ENCODE results near the gene SMNDC1.
"Not testable (repeated sequence)": the region's sequence is repeated elsewhere in the genome, so short reads cannot be mapped to it uniquely, and the experiment has no call there.

SMNDC1 gene

DNA sequence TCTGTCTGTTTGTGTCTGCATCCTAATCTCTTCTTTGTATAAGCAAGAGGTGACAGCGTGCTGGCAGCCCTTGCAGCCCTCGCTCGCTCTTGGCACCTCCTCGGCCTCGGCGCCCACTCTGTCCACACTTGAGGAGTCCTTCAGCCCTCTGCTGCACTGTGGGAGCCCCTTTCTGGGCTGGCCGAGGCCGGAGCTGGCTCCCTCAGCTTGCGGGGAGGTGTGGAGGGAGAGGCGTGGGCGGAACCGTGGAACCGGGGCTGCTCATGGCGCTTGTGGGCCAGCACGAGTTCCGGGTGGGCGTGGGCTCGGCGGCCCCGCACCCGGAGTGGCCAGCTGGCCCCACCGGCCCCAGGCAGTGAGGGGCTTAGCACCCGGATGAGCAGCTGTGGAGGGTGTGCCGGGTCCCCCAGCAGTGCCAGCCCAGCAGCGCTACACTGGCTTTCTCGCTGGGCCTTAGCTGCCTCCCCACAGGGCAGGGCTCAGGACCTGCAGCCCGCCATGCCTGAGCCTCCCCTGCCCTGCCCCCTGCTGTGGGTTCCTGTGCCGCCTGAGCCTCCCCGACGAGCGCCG, 26.6 kb upstream of the SMNDC1 start:
- H3K9ac ChIP-seq (ENCODE audit: low read length in 5 of 5); H3K4me3 ChIP-seq (ENCODE audit: low read depth in 1 of 5, low read length in 5 of 5); H3K4me1 ChIP-seq (ENCODE audit: control insufficient read depth in 5 of 5, insufficient read depth in 5 of 5, low read length in 5 of 5); H3K27me3 ChIP-seq (ENCODE audit: control insufficient read depth in 5 of 5, insufficient read depth in 4 of 5, low read length in 5 of 5); H3K36me3 ChIP-seq (ENCODE audit: control insufficient read depth in 5 of 5, insufficient read depth in 5 of 5, low read length in 5 of 5); H3K27ac ChIP-seq (ENCODE audit: low read depth, low read length): not testable (repeated sequence)
- peaks cover 0 to 23% (median 17%) of the 10 kb centered on the region in 5 donors for H3K9me3 ChIP-seq (ENCODE audit: control insufficient read depth in 5 of 5, low read length in 5 of 5)

DNA sequence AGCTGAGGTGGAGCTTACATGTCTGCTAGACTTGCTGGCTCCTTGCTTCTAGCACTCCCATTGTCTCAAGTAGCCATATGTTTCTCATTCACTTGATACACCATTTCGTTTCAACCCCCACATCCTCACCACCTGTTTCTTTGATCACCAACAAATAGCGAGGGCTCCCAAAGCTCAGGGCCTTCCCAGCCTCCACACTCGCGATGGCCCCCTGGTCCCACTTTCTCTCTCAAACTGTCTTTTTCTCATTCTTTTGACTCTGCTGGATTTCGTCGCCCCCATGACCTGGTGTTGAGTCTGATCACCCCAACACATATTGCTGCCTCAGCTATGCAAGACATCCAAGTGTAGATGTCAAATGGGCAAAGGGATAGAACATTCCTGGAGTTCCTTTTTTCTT, 26.0 kb upstream of the SMNDC1 start:
- peaks cover 0 to 28% (median 19%) of the 10 kb centered on the region in 5 donors for H3K9me3 ChIP-seq (ENCODE audit: control insufficient read depth in 5 of 5, low read length in 5 of 5)
- H3K36me3 ChIP-seq (ENCODE audit: control insufficient read depth in 5 of 5, insufficient read depth in 5 of 5, low read length in 5 of 5): no peaks in the 10 kb centered on the region
- H3K27ac ChIP-seq (ENCODE audit: low read depth, low read length): no peak overlapping the region
- no peak overlapping the region for H3K9ac ChIP-seq (ENCODE audit: low read length in 5 of 5)
- peaks cover 0 to 2% (median 1%) of the 10 kb centered on the region in 5 donors for H3K4me1 ChIP-seq (ENCODE audit: control insufficient read depth in 5 of 5, insufficient read depth in 5 of 5, low read length in 5 of 5)
- H3K27me3 ChIP-seq (ENCODE audit: control insufficient read depth in 5 of 5, insufficient read depth in 4 of 5, low read length in 5 of 5): no peaks in the 10 kb centered on the region
- no peak overlapping the region for H3K4me3 ChIP-seq (ENCODE audit: low read depth in 1 of 5, low read length in 5 of 5)

DNA sequence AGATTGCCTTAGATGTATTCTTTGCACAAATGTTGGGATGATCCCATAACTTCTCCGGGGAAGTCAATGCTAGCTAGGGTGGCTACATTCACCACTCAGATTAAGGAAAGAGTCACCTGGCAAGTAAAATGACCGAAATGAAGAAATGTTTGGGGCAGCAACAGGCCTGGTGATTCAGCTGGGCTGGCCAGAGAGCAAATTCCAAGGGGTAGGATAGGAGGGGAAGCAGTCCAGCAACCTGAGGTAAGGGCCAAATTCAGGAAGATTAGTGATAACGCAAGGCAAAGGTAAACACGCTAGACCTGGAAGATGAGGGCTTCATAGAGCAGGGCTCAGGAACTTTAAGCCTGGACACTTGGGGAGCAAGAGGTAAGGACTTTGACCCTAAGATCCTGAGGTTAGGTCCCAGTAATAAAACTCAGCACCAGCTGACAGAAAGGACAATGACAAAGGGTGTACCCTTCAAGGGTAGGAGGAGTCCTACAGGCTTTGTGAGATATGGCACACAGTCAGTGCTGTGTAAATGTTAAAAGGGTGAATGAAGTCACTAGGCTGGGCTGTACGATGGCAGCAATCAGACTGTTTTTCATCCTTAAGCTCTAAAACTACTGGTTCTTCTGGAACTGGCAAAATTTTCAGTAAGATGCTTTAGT, 22.7 kb upstream of the SMNDC1 start:
- peaks cover 0 to 28% (median 20%) of the 10 kb centered on the region in 5 donors for H3K9me3 ChIP-seq (ENCODE audit: control insufficient read depth in 5 of 5, low read length in 5 of 5)
- H3K27me3 ChIP-seq (ENCODE audit: control insufficient read depth in 5 of 5, insufficient read depth in 4 of 5, low read length in 5 of 5): no peaks in the 10 kb centered on the region
- H3K9ac ChIP-seq (ENCODE audit: low read length in 5 of 5): no peak overlapping the region
- H3K4me1 ChIP-seq (ENCODE audit: control insufficient read depth in 5 of 5, insufficient read depth in 5 of 5, low read length in 5 of 5): no peaks in the 10 kb centered on the region
- no peak overlapping the region for H3K27ac ChIP-seq (ENCODE audit: low read depth, low read length)
- no peaks in the 10 kb centered on the region for H3K36me3 ChIP-seq (ENCODE audit: control insufficient read depth in 5 of 5, insufficient read depth in 5 of 5, low read length in 5 of 5)
- no peak overlapping the region for H3K4me3 ChIP-seq (ENCODE audit: low read depth in 1 of 5, low read length in 5 of 5)

DNA sequence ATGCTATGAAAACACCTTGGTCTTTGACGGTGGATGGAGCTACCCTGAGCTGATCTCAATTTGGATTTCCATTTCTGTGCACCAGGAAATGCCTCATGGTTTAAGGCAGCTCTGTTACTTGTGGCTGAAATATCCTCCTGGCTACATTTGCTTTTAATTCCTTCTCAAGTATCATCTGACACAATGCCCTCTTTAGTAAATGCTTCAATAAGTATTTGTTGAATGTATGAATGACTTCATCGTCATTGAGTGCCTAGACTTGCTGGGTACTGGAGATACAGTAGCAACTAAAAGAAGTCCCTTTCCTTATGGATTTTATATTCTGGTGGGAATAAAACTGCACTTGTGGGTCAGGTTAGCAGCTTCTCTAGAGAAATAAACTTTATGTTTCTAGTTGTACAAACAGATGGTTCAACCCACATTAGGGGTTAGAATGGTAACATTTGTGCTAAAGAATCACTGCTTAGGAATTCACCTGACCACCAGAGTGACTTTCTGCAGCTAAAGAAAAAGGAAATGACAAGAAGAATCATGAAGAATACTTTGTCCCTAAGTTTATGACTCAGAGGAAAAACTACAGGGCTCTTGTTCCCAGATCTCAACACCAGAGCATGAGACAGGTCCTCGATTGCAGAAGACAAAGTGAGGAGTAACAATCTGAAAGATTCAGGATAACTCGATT, 21.8 kb upstream of the SMNDC1 start:
- no peak overlapping the region for H3K27ac ChIP-seq (ENCODE audit: low read depth, low read length)
- H3K4me1 ChIP-seq (ENCODE audit: control insufficient read depth in 5 of 5, insufficient read depth in 5 of 5, low read length in 5 of 5): no peaks in the 10 kb centered on the region
- no peak overlapping the region for H3K4me3 ChIP-seq (ENCODE audit: low read depth in 1 of 5, low read length in 5 of 5)
- peaks cover 0 to 28% (median 22%) of the 10 kb centered on the region in 5 donors for H3K9me3 ChIP-seq (ENCODE audit: control insufficient read depth in 5 of 5, low read length in 5 of 5)
- no peak overlapping the region for H3K9ac ChIP-seq (ENCODE audit: low read length in 5 of 5)
- no peaks in the 10 kb centered on the region for H3K27me3 ChIP-seq (ENCODE audit: control insufficient read depth in 5 of 5, insufficient read depth in 4 of 5, low read length in 5 of 5)
- H3K36me3 ChIP-seq (ENCODE audit: control insufficient read depth in 5 of 5, insufficient read depth in 5 of 5, low read length in 5 of 5): no peaks in the 10 kb centered on the region

DNA sequence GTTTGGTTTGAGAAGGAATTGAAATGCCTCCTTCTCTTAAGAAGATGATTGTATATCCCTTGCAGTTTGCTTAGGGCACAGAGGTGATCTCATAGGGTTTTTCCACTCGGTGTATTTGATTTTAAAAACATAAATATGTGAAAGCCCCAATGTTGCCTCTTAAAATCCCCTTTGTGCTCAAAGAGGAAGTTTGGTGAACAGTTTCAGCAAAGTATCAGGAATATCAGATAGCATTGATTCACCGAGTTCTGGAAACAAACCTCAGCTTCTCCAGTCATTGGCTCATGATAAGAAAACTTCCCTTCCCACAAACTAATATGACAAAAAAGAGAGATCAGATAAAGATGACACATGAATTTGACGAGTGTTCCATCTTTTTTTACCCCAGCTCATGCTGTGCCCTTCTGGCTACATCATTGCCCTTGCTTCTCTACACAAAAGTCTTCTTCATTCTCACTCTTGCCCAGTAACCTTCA, 20.1 kb upstream of the SMNDC1 start:
- no peak overlapping the region for H3K4me3 ChIP-seq (ENCODE audit: low read depth in 1 of 5, low read length in 5 of 5)
- H3K9me3 ChIP-seq (ENCODE audit: control insufficient read depth in 5 of 5, low read length in 5 of 5): peaks cover 0 to 18% (median 11%) of the 10 kb centered on the region in 5 donors
- H3K36me3 ChIP-seq (ENCODE audit: control insufficient read depth in 5 of 5, insufficient read depth in 5 of 5, low read length in 5 of 5): no peaks in the 10 kb centered on the region
- H3K4me1 ChIP-seq (ENCODE audit: control insufficient read depth in 5 of 5, insufficient read depth in 5 of 5, low read length in 5 of 5): no peaks in the 10 kb centered on the region
- H3K27me3 ChIP-seq (ENCODE audit: control insufficient read depth in 5 of 5, insufficient read depth in 4 of 5, low read length in 5 of 5): no peaks in the 10 kb centered on the region
- H3K9ac ChIP-seq (ENCODE audit: low read length in 5 of 5): no peak overlapping the region
- H3K27ac ChIP-seq (ENCODE audit: low read depth, low read length): no peak overlapping the region

DNA sequence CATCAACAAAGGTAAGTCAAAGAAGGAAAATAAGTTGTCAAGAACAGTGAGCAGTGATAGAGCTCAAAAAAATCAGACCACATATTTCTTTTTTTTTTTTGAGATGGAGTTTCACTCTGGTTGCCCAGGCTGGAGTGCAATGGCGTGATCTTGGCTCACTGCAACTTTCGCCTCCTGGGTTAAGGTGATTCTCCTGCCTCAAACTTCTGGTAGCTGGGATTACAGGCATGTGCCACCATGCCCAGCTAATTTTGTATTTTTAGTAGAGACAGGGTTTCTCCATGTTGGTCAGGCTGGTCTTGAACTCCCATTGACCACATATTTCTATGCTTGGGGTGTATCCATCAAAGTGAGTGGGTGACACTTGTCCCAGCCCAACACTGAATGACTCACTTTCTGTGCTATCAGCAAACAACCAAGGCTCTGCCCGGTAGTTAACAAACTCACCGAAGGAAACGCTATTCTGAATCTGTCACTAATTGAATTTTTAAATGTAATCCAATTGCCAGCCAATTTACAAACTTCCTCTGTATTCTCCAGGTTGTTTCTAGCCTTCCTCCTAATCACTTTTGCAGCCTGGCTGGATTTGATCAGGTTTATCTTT, 19.6 kb upstream of the SMNDC1 start:
- Histone ChIP-seq H3K36me3 (ENCODE audit: control insufficient read depth in 5 of 5, insufficient read depth in 5 of 5, low read length in 5 of 5) (no peaks in the 10 kb centered on the region), H3K9ac (ENCODE audit: low read length in 5 of 5) (no peak overlapping the region), H3K9me3 (ENCODE audit: control insufficient read depth in 5 of 5, low read length in 5 of 5) (peaks cover 0 to 18% (median 8%) of the 10 kb centered on the region in 5 donors), H3K27ac (ENCODE audit: low read depth, low read length) (no peak overlapping the region), H3K4me3 (ENCODE audit: low read depth in 1 of 5, low read length in 5 of 5) (no peak overlapping the region), H3K4me1 (ENCODE audit: control insufficient read depth in 5 of 5, insufficient read depth in 5 of 5, low read length in 5 of 5) (no peaks in the 10 kb centered on the region), H3K27me3 (ENCODE audit: control insufficient read depth in 5 of 5, insufficient read depth in 4 of 5, low read length in 5 of 5) (no peaks in the 10 kb centered on the region)

DNA sequence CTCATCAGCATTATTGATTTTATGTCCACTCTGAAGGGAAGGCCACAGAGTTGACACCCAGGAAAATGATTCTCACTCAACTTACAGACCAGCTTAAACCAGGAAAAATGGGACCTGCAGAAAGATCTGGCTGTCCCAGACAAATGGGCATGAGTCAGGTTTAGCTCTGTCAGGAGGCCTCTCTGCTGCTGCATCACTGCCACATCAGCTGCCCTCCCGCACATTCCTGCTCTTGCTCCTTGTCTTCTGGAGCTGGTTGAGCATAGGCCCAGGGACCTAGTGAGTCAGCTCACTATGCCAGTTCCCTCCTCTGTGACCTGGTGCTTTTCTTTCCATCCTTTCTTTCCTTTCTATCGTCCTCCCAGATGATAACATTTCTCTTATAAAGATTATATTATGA, 18.8 kb upstream of the SMNDC1 start:
- Histone ChIP-seq H3K27ac (ENCODE audit: low read depth, low read length) (no peak overlapping the region), H3K9ac (ENCODE audit: low read length in 5 of 5) (no peak overlapping the region), H3K36me3 (ENCODE audit: control insufficient read depth in 5 of 5, insufficient read depth in 5 of 5, low read length in 5 of 5) (no peaks in the 10 kb centered on the region), H3K27me3 (ENCODE audit: control insufficient read depth in 5 of 5, insufficient read depth in 4 of 5, low read length in 5 of 5) (no peaks in the 10 kb centered on the region), H3K4me1 (ENCODE audit: control insufficient read depth in 5 of 5, insufficient read depth in 5 of 5, low read length in 5 of 5) (no peaks in the 10 kb centered on the region), H3K4me3 (ENCODE audit: low read depth in 1 of 5, low read length in 5 of 5) (no peak overlapping the region), H3K9me3 (ENCODE audit: control insufficient read depth in 5 of 5, low read length in 5 of 5) (peaks cover 0 to 18% (median 8%) of the 10 kb centered on the region in 5 donors)

DNA sequence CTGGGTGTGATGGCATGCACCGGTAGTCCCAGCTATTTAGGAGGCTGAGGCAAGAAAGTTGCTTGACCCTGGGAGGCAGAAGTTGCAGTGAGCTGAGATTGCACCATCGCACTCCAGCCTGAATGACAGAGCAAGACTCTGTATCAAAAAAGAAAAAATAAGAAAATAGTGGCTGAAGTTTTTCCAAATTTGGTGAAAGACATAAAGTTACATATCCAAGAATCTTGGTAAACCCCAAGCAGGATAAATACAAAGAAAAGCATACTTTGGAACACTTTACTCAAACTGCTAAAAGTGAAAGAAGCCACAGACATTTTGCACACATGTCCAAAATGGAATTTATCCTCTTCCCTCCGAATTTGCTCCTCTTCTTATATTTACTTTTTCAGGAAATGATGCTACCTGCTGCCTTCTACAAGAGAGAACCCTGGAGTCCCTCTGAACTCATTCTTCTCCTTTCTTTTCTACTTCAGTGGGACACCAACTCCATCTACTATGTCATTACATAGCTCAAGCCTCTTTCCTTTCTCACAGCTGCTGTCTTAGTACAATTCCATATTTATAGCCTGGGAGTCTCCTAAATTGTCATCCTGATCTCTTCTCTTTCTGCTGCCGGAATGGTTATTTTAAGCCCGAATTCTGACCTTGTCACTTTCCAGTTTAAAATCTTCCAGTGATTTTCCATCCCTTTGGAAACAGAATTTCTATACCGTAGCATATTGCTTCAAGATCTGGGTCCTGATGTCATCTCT, 17.3 kb upstream of the SMNDC1 start:
- no peak overlapping the region for H3K4me3 ChIP-seq (ENCODE audit: low read depth in 1 of 5, low read length in 5 of 5)
- no peak overlapping the region for H3K27ac ChIP-seq (ENCODE audit: low read depth, low read length)
- H3K9ac ChIP-seq (ENCODE audit: low read length in 5 of 5): no peak overlapping the region
- H3K27me3 ChIP-seq (ENCODE audit: control insufficient read depth in 5 of 5, insufficient read depth in 4 of 5, low read length in 5 of 5): peaks cover 0 to 4% (median 0%) of the 10 kb centered on the region in 5 donors
- no peaks in the 10 kb centered on the region for H3K4me1 ChIP-seq (ENCODE audit: control insufficient read depth in 5 of 5, insufficient read depth in 5 of 5, low read length in 5 of 5)
- peaks cover 0 to 18% (median 8%) of the 10 kb centered on the region in 5 donors for H3K9me3 ChIP-seq (ENCODE audit: control insufficient read depth in 5 of 5, low read length in 5 of 5)
- H3K36me3 ChIP-seq (ENCODE audit: control insufficient read depth in 5 of 5, insufficient read depth in 5 of 5, low read length in 5 of 5): no peaks in the 10 kb centered on the region

DNA sequence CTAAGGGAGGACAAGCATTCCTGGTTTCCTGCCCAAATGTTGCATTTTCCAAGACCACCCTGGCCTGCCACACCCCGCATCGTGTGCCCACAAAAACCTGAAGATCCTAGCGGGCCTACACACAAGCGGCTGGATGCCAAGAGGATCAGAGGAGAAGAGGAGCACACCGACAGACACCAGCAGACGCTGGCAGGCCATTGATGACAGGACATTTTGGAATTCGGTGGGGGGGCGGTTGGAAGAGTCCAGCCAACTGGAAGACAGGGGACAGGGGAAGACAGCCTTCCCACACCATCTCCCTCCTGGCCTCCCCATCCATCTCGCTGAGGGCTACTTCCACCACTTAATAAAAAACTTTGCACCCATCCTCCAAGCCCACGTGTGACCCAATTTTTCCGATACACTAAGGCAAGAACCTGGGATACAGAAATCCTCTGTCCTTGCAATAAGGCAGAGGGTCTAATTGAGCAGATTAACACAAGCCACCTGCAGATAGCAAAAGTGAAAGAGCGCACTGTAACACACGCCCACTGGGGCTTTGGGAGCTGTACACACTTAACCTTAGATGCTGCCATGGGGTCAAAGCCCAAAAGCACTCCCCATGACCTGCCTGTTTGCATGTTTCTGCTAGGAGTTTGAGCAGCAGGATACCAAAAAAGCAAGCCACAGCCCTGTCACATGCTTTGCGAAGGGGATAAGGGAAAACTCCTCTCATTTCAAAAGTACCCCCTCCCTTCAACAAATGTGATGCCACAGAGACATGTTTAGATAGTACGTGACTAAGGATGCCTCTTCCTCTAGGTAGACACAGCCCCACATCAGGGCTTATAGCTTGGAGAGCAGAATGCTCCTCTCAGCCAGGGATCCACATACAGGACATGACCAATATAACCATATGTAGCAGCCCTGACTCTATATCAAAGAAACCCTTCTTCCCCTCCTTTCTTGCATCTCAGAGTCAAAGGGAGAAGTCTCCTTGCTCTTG, 13.4 kb upstream of the SMNDC1 start:
- Histone ChIP-seq H3K9ac (ENCODE audit: low read length in 5 of 5) (no peak overlapping the region), H3K4me3 (ENCODE audit: low read depth in 1 of 5, low read length in 5 of 5) (no peak overlapping the region), H3K9me3 (ENCODE audit: control insufficient read depth in 5 of 5, low read length in 5 of 5) (peaks cover 0 to 15% (median 7%) of the 10 kb centered on the region in 5 donors), H3K36me3 (ENCODE audit: control insufficient read depth in 5 of 5, insufficient read depth in 5 of 5, low read length in 5 of 5) (no peaks in the 10 kb centered on the region), H3K4me1 (ENCODE audit: control insufficient read depth in 5 of 5, insufficient read depth in 5 of 5, low read length in 5 of 5) (no peaks in the 10 kb centered on the region), H3K27me3 (ENCODE audit: control insufficient read depth in 5 of 5, insufficient read depth in 4 of 5, low read length in 5 of 5) (peaks cover 0 to 4% (median 0%) of the 10 kb centered on the region in 5 donors), H3K27ac (ENCODE audit: low read depth, low read length) (no peak overlapping the region)

All from subcutaneous abdominal adipose tissue (tissue), 5 donors.